ENCODE measurements around the gene ELMO3. TPM values are rescaled to one million over a fixed set of nuclear protein-coding genes. Genes with fewer than 3 reads are reported as not detected.

Gene ELMO3
- total RNA-seq, 2 donors from 2014 or later = 24.1 to 40.5 TPM

DNA sequence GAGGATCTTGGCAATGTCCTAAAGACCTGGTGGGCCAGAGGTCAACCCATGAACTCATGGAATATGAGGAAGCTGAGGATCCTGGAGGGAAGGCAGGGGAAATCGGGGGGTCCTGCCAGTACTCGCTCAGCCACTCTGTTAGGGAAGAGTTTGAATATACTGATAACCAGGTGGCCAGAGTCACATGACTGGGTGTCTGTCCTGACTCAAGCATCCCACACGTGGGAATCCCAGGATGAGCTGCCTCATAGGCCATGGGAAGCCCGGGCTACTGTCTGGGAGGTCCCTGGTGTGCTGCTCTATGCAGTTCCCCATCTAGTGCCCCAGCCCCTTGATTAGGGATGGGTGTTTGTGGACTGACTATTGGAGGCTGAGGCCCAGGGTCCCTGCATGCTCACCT is 10.6 kb upstream of the ELMO3 start:
- no peak overlapping the region for H3K4me3 ChIP-seq
- no peak for ATAC-seq
- no peak overlapping the region for H3K27ac ChIP-seq
- no peaks in the 10 kb centered on the region for H3K27me3 ChIP-seq
- intact Hi-C loops (cut with DNase I) = loop anchor here (10.0 kb wide), 1 partner anchor 214 kb away; no protein-coding TSS in a partner anchor
- WGBS, 2 donors = 71 to 72% methylated on average over 3 to 4 of the region's 4 CpGs
- TF ChIP-seq POLR2A (IDR thresholded peaks at IDR 0.05) = no peak
- TF ChIP-seq, protein P1, sequence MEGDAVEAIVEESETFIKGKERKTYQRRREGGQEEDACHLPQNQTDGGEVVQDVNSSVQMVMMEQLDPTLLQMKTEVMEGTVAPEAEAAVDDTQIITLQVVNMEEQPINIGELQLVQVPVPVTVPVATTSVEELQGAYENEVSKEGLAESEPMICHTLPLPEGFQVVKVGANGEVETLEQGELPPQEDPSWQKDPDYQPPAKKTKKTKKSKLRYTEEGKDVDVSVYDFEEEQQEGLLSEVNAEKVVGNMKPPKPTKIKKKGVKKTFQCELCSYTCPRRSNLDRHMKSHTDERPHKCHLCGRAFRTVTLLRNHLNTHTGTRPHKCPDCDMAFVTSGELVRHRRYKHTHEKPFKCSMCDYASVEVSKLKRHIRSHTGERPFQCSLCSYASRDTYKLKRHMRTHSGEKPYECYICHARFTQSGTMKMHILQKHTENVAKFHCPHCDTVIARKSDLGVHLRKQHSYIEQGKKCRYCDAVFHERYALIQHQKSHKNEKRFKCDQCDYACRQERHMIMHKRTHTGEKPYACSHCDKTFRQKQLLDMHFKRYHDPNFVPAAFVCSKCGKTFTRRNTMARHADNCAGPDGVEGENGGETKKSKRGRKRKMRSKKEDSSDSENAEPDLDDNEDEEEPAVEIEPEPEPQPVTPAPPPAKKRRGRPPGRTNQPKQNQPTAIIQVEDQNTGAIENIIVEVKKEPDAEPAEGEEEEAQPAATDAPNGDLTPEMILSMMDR (IDR thresholded peaks at IDR 0.05) = no peak
- H3K4me1 ChIP-seq = peaks cover 37% of the 10 kb centered on the region
- H3K36me3 ChIP-seq (replicated peaks in 1 of 2; ENCODE audit: insufficient read depth in 1 of 2, low read depth in 2 of 2) = no peaks in the 10 kb centered on the region
- no peak for DNase-seq
- no peaks in the 10 kb centered on the region for H3K9me3 ChIP-seq

DNA sequence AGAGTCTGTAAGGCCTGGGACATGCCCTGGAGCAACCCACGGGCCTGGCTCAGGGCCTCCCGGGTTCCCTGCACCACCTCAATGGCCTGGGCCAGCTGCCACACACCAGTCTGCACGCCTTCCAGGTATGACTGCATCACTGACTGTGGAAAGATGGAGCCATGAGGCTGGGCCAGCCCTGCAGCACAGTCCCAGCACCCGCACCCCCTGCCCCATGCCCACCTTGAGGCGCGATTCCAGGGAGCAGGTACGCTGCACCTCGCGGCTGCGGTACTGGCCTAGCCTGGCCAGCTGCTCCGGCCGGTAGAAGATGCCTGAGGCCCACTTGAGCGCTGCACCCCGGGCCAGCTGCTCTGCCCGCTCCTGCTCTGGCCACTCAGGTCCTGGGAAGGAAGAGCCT is 10.1 kb upstream of the ELMO3 start:
- TF ChIP-seq, protein P1 (IDR thresholded peaks at IDR 0.05) = no peak
- TF ChIP-seq POLR2A (IDR thresholded peaks at IDR 0.05) = no peak
- Histone ChIP-seq H3K9me3 (no peaks in the 10 kb centered on the region), H3K36me3 (replicated peaks in 1 of 2; ENCODE audit: insufficient read depth in 1 of 2, low read depth in 2 of 2) (no peaks in the 10 kb centered on the region), H3K27me3 (no peaks in the 10 kb centered on the region), H3K27ac (no peak overlapping the region), H3K4me3 (no peak overlapping the region), H3K4me1 (peaks cover 41% of the 10 kb centered on the region)
- intact Hi-C loops (cut with DNase I) = loop anchor here (10.0 kb wide), 1 partner anchor 214 kb away; no protein-coding TSS in a partner anchor
- ATAC-seq = no peak
- WGBS, 2 donors = 80 to 84% methylated on average over 4 to 15 of the region's 15 CpGs
- no peak for DNase-seq

DNA sequence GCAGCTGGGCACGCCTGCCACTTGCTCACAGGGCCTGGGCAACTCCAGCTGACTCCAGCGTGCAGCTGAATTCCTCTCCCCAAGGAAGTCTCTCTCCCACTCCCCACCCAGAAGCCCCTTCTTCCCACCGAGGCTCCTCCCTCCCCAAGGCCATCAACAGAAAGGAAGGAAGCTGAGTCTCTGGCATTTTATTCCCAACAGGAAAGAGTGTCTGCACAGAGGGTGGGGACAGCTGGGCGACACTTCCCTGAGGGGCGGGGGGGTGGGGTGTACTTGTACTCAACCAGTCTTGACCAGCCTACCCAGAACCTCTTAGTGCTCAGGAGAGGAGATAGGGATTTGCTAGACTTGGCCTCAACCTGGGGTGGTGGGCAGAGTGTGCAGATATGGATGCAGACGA is 8.9 kb upstream of the ELMO3 start, which contains the start of gene EXOC3L1:
Gene EXOC3L1 (minus strand): TSS at position 96 of the 400 bp plus-strand sequence. CDS start 460 bp downstream, outside the sequence.
- Histone ChIP-seq H3K27me3 (no peaks in the 10 kb centered on the region), H3K27ac (no peak within 1 kb of the TSS), H3K9me3 (no peaks in the 10 kb centered on the region), H3K36me3 (replicated peaks in 1 of 2; ENCODE audit: insufficient read depth in 1 of 2, low read depth in 2 of 2) (peaks cover 0 to 3% of the 10 kb centered on the region in 2 donors), H3K4me1 (peaks cover 35% of the 10 kb centered on the region), H3K4me3 (no peak within 1 kb of the TSS)
- no peak for DNase-seq
- no peak for ATAC-seq
- 45 to 57% methylated on average over 6 of the region's 6 CpGs for WGBS, 2 donors
- no peak for TF ChIP-seq POLR2A (IDR thresholded peaks at IDR 0.05)
- TF ChIP-seq, protein P1 (IDR thresholded peaks at IDR 0.05) = no peak
- intact Hi-C loops (cut with DNase I) = no loop called here

DNA sequence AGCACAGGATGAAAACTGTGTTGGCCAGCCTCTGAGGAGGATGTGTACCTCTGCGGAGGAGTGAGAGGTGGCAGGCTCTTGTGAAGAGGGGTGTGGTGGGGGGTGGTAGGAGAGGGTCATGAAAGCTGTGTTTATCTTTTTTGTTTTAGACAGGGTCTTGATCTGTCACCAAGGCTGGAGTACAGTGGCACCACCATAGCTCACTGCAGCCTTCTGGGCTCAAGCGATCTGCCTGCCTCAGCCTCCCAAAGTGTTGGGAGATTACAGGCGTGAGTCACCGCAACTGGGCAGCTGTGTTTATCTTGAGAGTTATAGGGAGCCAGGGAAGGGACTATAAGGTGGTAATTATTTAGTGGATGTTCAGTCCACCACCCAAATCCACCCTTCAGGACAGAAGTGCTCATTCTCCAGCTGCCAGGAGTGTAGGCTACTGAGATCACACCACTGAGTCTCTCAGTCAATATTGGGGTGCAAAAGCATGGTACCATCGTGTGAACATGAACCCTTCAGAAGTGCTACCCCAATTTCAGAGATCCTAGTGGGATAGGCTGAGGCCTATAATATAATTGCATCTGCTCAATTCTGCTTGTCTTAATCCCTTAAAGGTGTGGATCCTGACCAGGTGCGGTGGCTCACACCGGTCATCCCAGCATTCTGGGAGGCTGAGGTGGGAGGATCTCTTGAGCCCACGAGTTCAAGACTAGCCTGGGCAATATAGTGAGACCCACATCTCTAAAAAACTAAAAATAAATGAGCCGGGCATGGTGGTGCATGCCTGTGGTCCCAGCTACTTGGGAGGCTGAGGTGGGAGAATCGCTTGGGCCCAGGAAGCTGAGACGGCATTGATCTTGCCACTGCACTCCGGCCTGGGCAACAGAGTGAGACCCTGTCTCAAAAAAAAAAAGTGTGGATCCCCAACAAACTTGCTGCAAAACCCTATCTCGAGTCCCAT is 8.2 kb upstream of the ELMO3 start:
- Histone ChIP-seq H3K9me3 (no peaks in the 10 kb centered on the region), H3K27me3 (no peaks in the 10 kb centered on the region), H3K4me1 (peaks cover 28% of the 10 kb centered on the region), H3K27ac (no peak overlapping the region), H3K36me3 (replicated peaks in 1 of 2; ENCODE audit: insufficient read depth in 1 of 2, low read depth in 2 of 2) (peaks cover 6% of the 10 kb centered on the region in 2 donors), H3K4me3 (no peak overlapping the region)
- ATAC-seq = no peak
- TF ChIP-seq, protein P1 (IDR thresholded peaks at IDR 0.05) = no peak
- TF ChIP-seq POLR2A (IDR thresholded peaks at IDR 0.05) = no peak
- no peak for DNase-seq
- whole genome bisulfite sequencing, 2 donors = 62 to 66% methylated on average over 13 of the region's 13 CpGs
- intact Hi-C loops (cut with DNase I) = no loop called here
